Right atrium auricular region (tissue), 2 donors: ENCODE data around the gene ARHGAP5. TPM values are rescaled to one million over a fixed set of nuclear protein-coding genes. Genes with fewer than 3 reads are reported as not detected.

Experiments used
- DNase-seq: peaks from one replicate; pipeline ENCODE4 v3.0.0-alpha.2; 2019; ENCODE audit warnings: low spot score
- H3K27ac ChIP-seq, 2 donors: fragments of 200-600 bp; sonication (generic); 1 replicate in 1 of 2; 2 replicates in 1 of 2; pipeline ENCODE4 v1.5.1; 2016 to 2019
- H3K27me3 ChIP-seq, 2 donors: fragments of 200-600 bp; sonication (generic); one replicate each; pipeline versions ENCODE4 v1.5.1 to v1.6.0; 2017 to 2019
- H3K36me3 ChIP-seq: fragments of 200-600 bp; sonication (generic); one replicate; pipeline ENCODE4 v1.5.1; 2016
- H3K4me1 ChIP-seq, 2 donors: fragments of 200-600 bp; sonication (generic); one replicate each; pipeline versions ENCODE4 v1.5.1 to v1.6.0; 2017 to 2019
- H3K4me3 ChIP-seq, 2 donors: fragments of 200-600 bp; sonication (generic); 1 replicate in 1 of 2; 2 replicates in 1 of 2; pipeline ENCODE4 v1.5.1; 2017 to 2019; ENCODE audit warnings: mild to moderate bottlenecking in 1 of 2, moderate library complexity in 1 of 2
- H3K9me3 ChIP-seq, 2 donors: fragments of 200-600 bp; sonication (generic); one replicate each; pipeline ENCODE4 v1.5.1; 2019
- total RNA-seq, 2 donors: library from RNA; depleted of rRNA; stranded (reverse); fragments of >200 nt; gene quantifications; one replicate each; pipeline ENCODE4 v1.1.0, GENCODE V29; 2016
- TF ChIP-seq, protein P1 (sequence below), 2 donors: fragments of 200-600 bp; sonication (generic); IDR thresholded peaks; one replicate each; pipeline ENCODE4 v1.5.1; 2019; ENCODE audit warnings: antibody characterized with exemption in 2 of 2

The ARHGAP5 gene
- total RNA-seq, 2 donors from 2014 or later = 145 to 160 TPM

DNA sequence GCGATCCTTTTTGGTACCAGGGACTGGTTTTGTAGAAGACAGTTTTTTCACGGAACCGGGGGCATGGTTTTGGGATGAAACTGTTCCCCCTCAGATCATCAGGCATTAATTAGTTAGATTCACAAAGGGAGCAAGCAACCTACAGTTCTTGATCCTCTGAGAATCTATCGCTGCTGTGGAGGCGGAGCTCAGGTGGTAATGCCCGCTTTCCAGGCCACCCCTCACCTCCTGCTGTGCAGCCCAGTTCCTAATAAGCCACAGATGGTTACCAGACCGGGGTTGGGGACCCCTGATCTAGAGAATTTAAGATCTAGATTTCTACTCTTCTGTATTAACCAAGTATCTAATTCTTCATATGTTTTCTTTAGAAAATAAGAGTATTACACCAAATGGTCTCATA, 4.8 kb downstream of the ARHGAP5 start:
- TF ChIP-seq, protein P1, sequence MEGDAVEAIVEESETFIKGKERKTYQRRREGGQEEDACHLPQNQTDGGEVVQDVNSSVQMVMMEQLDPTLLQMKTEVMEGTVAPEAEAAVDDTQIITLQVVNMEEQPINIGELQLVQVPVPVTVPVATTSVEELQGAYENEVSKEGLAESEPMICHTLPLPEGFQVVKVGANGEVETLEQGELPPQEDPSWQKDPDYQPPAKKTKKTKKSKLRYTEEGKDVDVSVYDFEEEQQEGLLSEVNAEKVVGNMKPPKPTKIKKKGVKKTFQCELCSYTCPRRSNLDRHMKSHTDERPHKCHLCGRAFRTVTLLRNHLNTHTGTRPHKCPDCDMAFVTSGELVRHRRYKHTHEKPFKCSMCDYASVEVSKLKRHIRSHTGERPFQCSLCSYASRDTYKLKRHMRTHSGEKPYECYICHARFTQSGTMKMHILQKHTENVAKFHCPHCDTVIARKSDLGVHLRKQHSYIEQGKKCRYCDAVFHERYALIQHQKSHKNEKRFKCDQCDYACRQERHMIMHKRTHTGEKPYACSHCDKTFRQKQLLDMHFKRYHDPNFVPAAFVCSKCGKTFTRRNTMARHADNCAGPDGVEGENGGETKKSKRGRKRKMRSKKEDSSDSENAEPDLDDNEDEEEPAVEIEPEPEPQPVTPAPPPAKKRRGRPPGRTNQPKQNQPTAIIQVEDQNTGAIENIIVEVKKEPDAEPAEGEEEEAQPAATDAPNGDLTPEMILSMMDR (IDR thresholded peaks at IDR 0.05) = no peak
- H3K4me3 ChIP-seq = no peak overlapping the region
- no peak for DNase-seq
- H3K27ac ChIP-seq = no peak overlapping the region
- H3K27me3 ChIP-seq = no peaks in the 10 kb centered on the region
- no peaks in the 10 kb centered on the region for H3K36me3 ChIP-seq
- peaks cover 0 to 64% of the 10 kb centered on the region in 2 donors for H3K4me1 ChIP-seq
- H3K9me3 ChIP-seq = no peaks in the 10 kb centered on the region

DNA sequence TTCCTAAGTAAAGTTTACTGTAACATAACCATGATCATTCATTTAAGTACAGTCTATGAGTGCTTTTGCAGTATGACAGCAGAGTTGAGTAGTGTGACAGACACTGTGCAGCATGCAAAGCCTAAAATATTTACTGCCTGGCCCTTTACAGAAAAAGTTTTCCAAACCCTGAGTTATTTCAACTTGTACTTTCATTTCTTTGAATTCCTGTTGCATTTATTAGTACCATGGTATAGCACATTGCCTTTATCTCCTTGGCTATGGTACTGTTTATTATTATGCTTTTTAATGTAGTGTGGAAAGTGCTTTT, 6.2 kb downstream of the ARHGAP5 start:
- H3K4me1 ChIP-seq = peaks cover 0 to 71% of the 10 kb centered on the region in 2 donors
- no peak for DNase-seq
- H3K27me3 ChIP-seq = no peaks in the 10 kb centered on the region
- TF ChIP-seq, protein P1 (IDR thresholded peaks at IDR 0.05) = no peak
- no peak overlapping the region for H3K4me3 ChIP-seq
- no peaks in the 10 kb centered on the region for H3K9me3 ChIP-seq
- no peaks in the 10 kb centered on the region for H3K36me3 ChIP-seq
- H3K27ac ChIP-seq = no peak overlapping the region

DNA sequence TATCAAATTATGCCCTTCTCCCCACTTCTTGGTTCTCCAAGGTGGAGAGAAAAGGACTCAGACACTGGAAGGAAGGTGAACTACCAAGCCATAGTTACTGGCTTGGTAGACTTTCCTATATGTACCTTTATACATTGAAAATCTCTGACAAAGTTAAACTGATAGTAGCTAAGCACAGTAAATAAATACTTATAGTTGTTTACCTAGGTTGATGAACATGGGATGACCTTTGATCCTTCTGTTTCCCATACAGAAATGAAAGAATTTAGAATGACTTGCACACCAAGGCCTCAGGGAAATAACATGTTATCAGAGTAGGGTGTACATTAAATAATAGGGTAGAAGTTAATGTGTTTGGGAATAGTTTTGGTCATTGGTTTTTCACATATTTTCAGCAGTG, 6.7 kb downstream of the ARHGAP5 start:
- Histone ChIP-seq H3K27me3 (no peaks in the 10 kb centered on the region), H3K36me3 (no peaks in the 10 kb centered on the region), H3K4me3 (no peak overlapping the region), H3K9me3 (no peaks in the 10 kb centered on the region), H3K27ac (no peak overlapping the region), H3K4me1 (peaks cover 0 to 66% of the 10 kb centered on the region in 2 donors)
- DNase-seq = no peak
- TF ChIP-seq, protein P1 (IDR thresholded peaks at IDR 0.05) = no peak

DNA sequence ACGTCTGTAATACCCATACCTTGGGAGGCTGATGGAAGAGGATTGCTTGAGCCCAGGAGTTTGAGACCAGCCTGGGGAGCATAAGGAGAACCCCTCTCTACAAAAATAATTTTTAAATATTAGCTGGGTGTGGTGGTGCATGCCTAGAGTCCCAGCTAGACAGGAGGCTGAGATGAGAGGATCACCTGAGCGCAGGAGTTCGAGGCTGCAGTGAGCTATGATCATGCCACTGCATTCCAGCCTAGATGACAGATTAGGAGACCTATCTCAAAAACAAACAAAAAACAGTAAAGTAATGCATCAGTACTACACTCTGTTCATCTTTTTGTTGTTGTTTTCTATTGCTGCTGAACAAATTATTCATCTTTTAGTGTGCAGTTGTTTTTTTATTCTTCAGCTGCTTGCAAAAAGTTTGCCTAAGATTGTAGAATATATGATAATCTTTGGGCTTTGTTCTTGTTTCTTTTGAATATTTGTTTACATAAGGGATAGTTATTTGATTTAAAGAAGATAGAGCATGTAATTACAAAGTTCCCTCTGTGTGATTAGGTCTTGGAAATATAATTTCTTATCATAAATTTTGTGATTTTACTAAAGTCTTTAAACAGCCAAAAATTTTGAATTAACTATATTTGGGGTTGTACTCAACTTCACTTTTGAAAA, 8.2 kb downstream of the ARHGAP5 start:
- DNase-seq = no peak
- peaks cover 0 to 51% of the 10 kb centered on the region in 2 donors for H3K4me1 ChIP-seq
- H3K27ac ChIP-seq = no peak overlapping the region
- H3K36me3 ChIP-seq = no peaks in the 10 kb centered on the region
- TF ChIP-seq, protein P1 (IDR thresholded peaks at IDR 0.05) = no peak
- no peaks in the 10 kb centered on the region for H3K27me3 ChIP-seq
- H3K9me3 ChIP-seq = no peaks in the 10 kb centered on the region
- H3K4me3 ChIP-seq = no peak overlapping the region

DNA sequence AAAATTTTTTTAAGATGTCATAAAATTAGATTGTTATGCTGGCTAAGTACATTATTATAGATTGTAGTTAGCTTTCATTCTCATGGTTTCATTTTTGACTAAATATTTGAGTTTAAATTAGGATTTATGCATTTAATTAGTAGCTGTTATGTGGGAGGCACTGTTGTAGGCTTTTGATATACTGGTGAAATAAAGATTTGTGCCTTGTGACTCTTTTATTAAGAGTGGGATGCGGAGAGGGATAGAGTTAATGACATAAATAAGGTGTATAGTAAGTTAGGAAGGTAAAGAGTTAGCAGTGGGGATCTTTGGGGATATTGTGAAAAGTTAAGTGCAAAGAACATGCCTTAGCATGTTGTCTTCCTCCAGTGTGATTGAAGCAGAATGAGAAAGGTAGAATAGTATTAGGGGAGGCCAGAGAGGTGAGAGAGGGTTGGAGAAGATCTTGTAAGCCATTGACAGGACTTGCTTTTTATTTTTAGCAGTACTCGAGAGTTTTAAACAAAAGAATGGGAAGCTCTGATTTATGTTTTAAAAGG, 8.8 kb downstream of the ARHGAP5 start:
- Histone ChIP-seq H3K4me3 (no peak overlapping the region), H3K4me1 (peaks cover 0 to 47% of the 10 kb centered on the region in 2 donors), H3K27me3 (no peaks in the 10 kb centered on the region), H3K36me3 (peaks cover 6% of the 10 kb centered on the region), H3K9me3 (no peaks in the 10 kb centered on the region), H3K27ac (no peak overlapping the region)
- TF ChIP-seq, protein P1 (IDR thresholded peaks at IDR 0.05) = no peak
- DNase-seq = no peak
